Activated CD4-positive, alpha-beta memory T cell treated with anti-CD3 and anti-CD28 coated beads, Interleukin-2, amount 10 ng/mL, durations not matched to agents 7 days and 5 days (primary cell): Measurements from ENCODE around the gene HEBP2. TPM values are rescaled to one million over a fixed set of nuclear protein-coding genes. Genes with fewer than 3 reads are reported as not detected.

ENCODE experiments used
- CTCF ChIA-PET: fragments of 350-600 bp; sonication (Branson Sonifier 250); formaldehyde crosslinking; loops from one replicate; lab custom pipeline; 2021; ENCODE audit warnings: antibody characterized with exemption, inconsistent platforms; lab: Charles Lee
- POLR2A ChIA-PET: fragments of 350-600 bp; sonication (Branson Sonifier 250); formaldehyde crosslinking; loops from one replicate; lab custom pipeline; 2021; ENCODE audit warnings: antibody characterized with exemption; lab: Charles Lee
- DNase-seq: peaks from one replicate; pipeline ENCODE4 v3.0.0-alpha.2; 2020
- H3K27ac Mint-ChIP-seq: one replicate; pipeline ENCODE4 v1.8.0; 2021; ENCODE audit warnings: mild to moderate bottlenecking, mixed read lengths
- H3K27me3 Mint-ChIP-seq: one replicate; pipeline ENCODE4 v1.8.0; 2021; ENCODE audit warnings: mixed read lengths
- H3K36me3 Mint-ChIP-seq: one replicate; pipeline ENCODE4 v1.8.0; 2021; ENCODE audit warnings: low read depth, mixed read lengths
- H3K4me1 Mint-ChIP-seq: one replicate; pipeline ENCODE4 v1.8.0; 2021; ENCODE audit warnings: mixed read lengths
- H3K4me3 Mint-ChIP-seq: one replicate; pipeline ENCODE4 v1.8.0; 2021; ENCODE audit warnings: mild to moderate bottlenecking, mixed read lengths
- H3K9me3 Mint-ChIP-seq: one replicate; pipeline ENCODE4 v1.8.0; 2021; ENCODE audit warnings: mixed read lengths
- total RNA-seq, 2 experiments: library from RNA; stranded (reverse); gene quantifications; one replicate each; pipeline ENCODE4 v1.2.3, GENCODE V29; 2021

Gene HEBP2
- total RNA-seq, 2 experiments from 2014 or later, result 69.5 to 70.3 TPM

GRCh38 chr6:138382498-138383265, 21.3 kb upstream of the HEBP2 start:
- peaks cover 6% of the 10 kb centered on the region for H3K27me3 Mint-ChIP-seq
- no peaks in the 10 kb centered on the region for H3K36me3 Mint-ChIP-seq
- H3K9me3 Mint-ChIP-seq, result no peaks in the 10 kb centered on the region
- CTCF ChIA-PET, result interaction anchor here (0.7 kb wide), 1 partner anchor 223 kb away, joined by 3 read pairs; no protein-coding TSS in a partner anchor
- POLR2A ChIA-PET, result interaction anchor here (1.6 kb wide), 1 partner anchor 22 kb away, joined by 3 read pairs; the partner anchor contains the start of gene HEBP2
- no peak overlapping the region for H3K4me3 Mint-ChIP-seq
- no peaks in the 10 kb centered on the region for H3K4me1 Mint-ChIP-seq
- DNase-seq, result no peak
- no peak overlapping the region for H3K27ac Mint-ChIP-seq

DNA sequence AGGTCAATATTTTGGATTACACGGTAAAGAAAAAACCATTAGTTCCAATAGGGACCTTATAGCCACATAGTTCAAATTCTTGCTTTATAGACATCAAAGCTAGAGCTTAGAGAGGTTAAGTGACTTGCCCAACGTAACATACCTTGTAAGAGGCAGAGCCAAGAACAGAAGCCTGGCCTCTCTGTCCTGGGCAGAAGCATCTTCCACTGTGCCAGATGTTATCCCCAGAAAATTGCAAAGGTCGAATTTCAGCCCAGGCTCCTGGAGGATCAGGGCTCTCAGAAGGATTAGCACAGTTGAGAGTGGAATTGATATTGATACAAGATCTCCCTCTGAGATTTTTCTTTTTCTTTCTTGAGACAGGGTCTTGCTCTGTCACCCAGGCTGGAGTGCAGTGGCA, 20.2 kb upstream of the HEBP2 start:
- no peak for DNase-seq
- no peak overlapping the region for H3K27ac Mint-ChIP-seq

GRCh38 chr6:138386897-138387296, 17.1 kb upstream of the HEBP2 start:
- no peak for DNase-seq
- no peak overlapping the region for H3K27ac Mint-ChIP-seq
- H3K27me3 Mint-ChIP-seq, result peaks cover 22% of the 10 kb centered on the region
- H3K9me3 Mint-ChIP-seq, result no peaks in the 10 kb centered on the region
- H3K4me3 Mint-ChIP-seq, result no peak overlapping the region
- CTCF ChIA-PET, result no interaction called here
- no peaks in the 10 kb centered on the region for H3K4me1 Mint-ChIP-seq
- no peaks in the 10 kb centered on the region for H3K36me3 Mint-ChIP-seq
- POLR2A ChIA-PET, result no interaction called here

More for the DNA sequence above, 20.2 kb upstream of the HEBP2 start:
- no peaks in the 10 kb centered on the region for H3K9me3 Mint-ChIP-seq
- H3K4me1 Mint-ChIP-seq, result no peaks in the 10 kb centered on the region
- ChIA-PET POLR2A (interaction anchor here (1.6 kb wide), 1 partner anchor 20 kb away, joined by 3 read pairs; the partner anchor contains the start of gene HEBP2), CTCF (interaction anchor here (0.6 kb wide), 1 partner anchor 1247 kb away, joined by 3 read pairs; no protein-coding TSS in a partner anchor)
- H3K27me3 Mint-ChIP-seq, result peaks cover 7% of the 10 kb centered on the region
- no peaks in the 10 kb centered on the region for H3K36me3 Mint-ChIP-seq
- H3K4me3 Mint-ChIP-seq, result no peak overlapping the region

GRCh38 chr6:138387577-138388368, 16.2 kb upstream of the HEBP2 start:
- no peak for DNase-seq
- no peaks in the 10 kb centered on the region for H3K36me3 Mint-ChIP-seq
- CTCF ChIA-PET, result no interaction called here
- no peak overlapping the region for H3K4me3 Mint-ChIP-seq
- POLR2A ChIA-PET, result no interaction called here
- H3K4me1 Mint-ChIP-seq, result no peaks in the 10 kb centered on the region
- H3K9me3 Mint-ChIP-seq, result no peaks in the 10 kb centered on the region
- H3K27ac Mint-ChIP-seq, result no peak overlapping the region
- peaks cover 22% of the 10 kb centered on the region for H3K27me3 Mint-ChIP-seq

- Mint-ChIP-seq H3K36me3 (no peaks in the 10 kb centered on the region), H3K27ac (no peak overlapping the region), H3K27me3 (peaks cover 22% of the 10 kb centered on the region), H3K4me3 (no peak overlapping the region), H3K4me1 (peaks cover 5% of the 10 kb centered on the region), H3K9me3 (no peaks in the 10 kb centered on the region)
- POLR2A ChIA-PET, result no interaction called here
- no peak for DNase-seq
- CTCF ChIA-PET, result interaction anchor here (0.6 kb wide), 1 partner anchor 40 kb away, joined by 3 read pairs; no protein-coding TSS in a partner anchor
These were observed 14.5 kb upstream of the HEBP2 start for GRCh38 chr6:138389551-138389950.

GRCh38 chr6:138393871-138394783, 9.9 kb upstream of the HEBP2 start:
- ChIA-PET CTCF (interaction anchor here (1.3 kb wide), 1 partner anchor 10 kb away, joined by 4 read pairs; the partner anchor contains the start of gene HEBP2), POLR2A (interaction anchor here (2.1 kb wide), 1 partner anchor 10 kb away, joined by 6 read pairs; the partner anchor contains the start of gene HEBP2)
- Mint-ChIP-seq H3K9me3 (no peaks in the 10 kb centered on the region), H3K27ac (no peak overlapping the region), H3K4me3 (no peak overlapping the region), H3K36me3 (no peaks in the 10 kb centered on the region), H3K27me3 (peaks cover 11% of the 10 kb centered on the region), H3K4me1 (peaks cover 5% of the 10 kb centered on the region)
- DNase-seq, result no peak

- H3K36me3 Mint-ChIP-seq, result no peaks in the 10 kb centered on the region
- CTCF ChIA-PET, result no interaction called here
- H3K27me3 Mint-ChIP-seq, result no peaks in the 10 kb centered on the region
- H3K4me3 Mint-ChIP-seq, result no peak overlapping the region
- H3K27ac Mint-ChIP-seq, result no peak overlapping the region
- DNase-seq, result no peak
- peaks cover 5% of the 10 kb centered on the region for H3K4me1 Mint-ChIP-seq
- POLR2A ChIA-PET, result no interaction called here
- H3K9me3 Mint-ChIP-seq, result no peaks in the 10 kb centered on the region
These were observed 7.3 kb upstream of the HEBP2 start for GRCh38 chr6:138396709-138397108.

DNA sequence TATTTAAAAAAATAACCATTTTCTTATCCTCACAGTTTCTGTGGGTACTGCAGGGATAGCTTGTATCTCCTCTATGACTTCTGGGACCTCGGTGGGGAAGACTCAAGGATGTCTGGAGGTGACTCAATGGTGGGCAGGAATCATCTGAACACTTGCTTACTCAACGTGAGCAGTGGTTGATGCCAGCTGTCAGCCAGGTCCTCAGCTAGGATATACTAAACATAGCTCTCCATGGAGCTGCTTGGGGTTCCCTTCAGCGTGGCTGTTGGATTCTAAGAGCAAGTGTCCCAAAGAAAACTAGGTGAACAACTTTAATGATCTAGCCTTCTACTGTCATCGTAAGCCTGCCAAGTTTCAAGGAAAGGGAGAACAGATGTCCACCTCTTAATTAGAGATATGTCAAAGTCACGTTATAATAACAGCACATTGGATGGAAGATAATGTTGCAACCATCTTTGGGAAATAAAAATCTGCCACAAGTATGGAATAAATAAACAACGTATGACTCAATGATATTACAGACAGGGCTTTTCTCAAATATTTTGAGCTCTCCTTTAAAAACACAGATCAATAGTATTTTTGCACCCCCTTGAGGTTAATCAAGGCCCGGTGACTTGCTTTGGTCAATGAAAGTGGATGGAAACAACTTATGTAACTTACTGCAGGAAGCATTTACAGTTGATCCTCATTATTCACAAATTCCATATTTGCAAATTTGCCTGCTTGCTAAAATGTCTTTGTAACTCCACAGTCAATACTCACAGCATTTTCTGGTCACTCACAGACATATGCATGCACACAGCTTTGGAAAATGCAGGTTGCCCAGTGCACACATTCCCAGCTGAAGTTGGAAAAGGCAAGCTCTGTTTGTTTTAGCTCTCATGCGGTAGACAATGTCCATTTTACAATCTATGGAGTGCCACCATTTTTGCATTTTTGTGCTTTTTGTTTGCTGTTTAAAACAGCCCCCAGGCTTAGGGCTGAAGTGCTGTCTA, 6.6 kb upstream of the HEBP2 start:
- ChIA-PET POLR2A (no interaction called here), CTCF (no interaction called here)
- Mint-ChIP-seq H3K27me3 (no peaks in the 10 kb centered on the region), H3K36me3 (no peaks in the 10 kb centered on the region), H3K9me3 (no peaks in the 10 kb centered on the region), H3K4me1 (peaks cover 5% of the 10 kb centered on the region), H3K4me3 (no peak overlapping the region), H3K27ac (no peak overlapping the region)
- no peak for DNase-seq

DNA sequence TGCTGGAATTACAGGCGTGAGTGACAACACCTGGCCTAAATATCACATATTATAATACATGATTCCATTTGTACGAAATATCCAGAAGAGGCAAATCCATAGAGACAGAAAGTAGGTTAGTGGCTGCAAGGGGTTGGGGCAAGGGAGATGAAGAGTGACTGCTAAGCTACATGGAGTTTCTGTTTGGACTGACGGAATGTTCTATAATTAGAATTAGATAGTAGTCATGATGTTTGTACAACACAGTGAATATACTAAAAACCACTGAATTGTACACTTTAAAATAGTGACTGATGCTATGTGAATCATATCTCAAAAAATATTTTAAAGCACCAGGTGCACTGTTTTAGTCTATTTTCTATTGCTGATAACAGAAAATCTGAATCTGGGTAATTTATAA, 3.7 kb upstream of the HEBP2 start:
- POLR2A ChIA-PET, result no interaction called here
- no peak overlapping the region for H3K27ac Mint-ChIP-seq
- no peak overlapping the region for H3K4me3 Mint-ChIP-seq
- no peak for DNase-seq
- no peaks in the 10 kb centered on the region for H3K27me3 Mint-ChIP-seq
- CTCF ChIA-PET, result no interaction called here
- peaks cover 13% of the 10 kb centered on the region for H3K4me1 Mint-ChIP-seq
- no peaks in the 10 kb centered on the region for H3K9me3 Mint-ChIP-seq
- peaks cover 5% of the 10 kb centered on the region for H3K36me3 Mint-ChIP-seq

GRCh38 chr6:138401960-138402837, 1.8 kb upstream of the HEBP2 start:
- H3K4me1 Mint-ChIP-seq, result peaks cover 26% of the 10 kb centered on the region
- no peaks in the 10 kb centered on the region for H3K27me3 Mint-ChIP-seq
- peak overlapping the region; percentile 1 for H3K4me3 Mint-ChIP-seq
- no peaks in the 10 kb centered on the region for H3K9me3 Mint-ChIP-seq
- H3K27ac Mint-ChIP-seq, result no peak overlapping the region
- ChIA-PET POLR2A (no interaction called here), CTCF (interaction anchor here (1.2 kb wide), 1 partner anchor 286 kb away, joined by 6 read pairs; no protein-coding TSS in a partner anchor)
- H3K36me3 Mint-ChIP-seq, result peaks cover 22% of the 10 kb centered on the region
- DNase-seq, result no peak

DNA sequence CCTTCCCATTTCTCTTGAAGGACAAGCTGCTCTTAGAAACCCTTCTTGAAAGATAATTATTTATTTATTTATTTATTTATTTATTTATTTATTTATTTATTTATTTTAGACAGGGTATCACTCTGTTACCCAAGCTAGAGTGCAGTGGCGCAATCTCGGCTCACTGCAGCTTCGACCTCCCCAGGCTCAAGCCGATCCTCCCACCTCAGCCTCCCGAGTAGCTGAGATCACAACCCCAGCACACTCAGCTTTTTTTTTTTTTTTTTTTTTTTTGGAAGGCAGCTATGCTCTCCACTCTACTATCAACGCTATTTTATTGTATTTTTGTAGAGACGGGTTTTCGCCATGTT, 1.2 kb upstream of the HEBP2 start:
- CTCF ChIA-PET, result interaction anchor here (0.9 to 1.2 kb wide), 2 partner anchors 22 to 287 kb away, joined by 3 to 6 read pairs; no protein-coding TSS in a partner anchor
- H3K27me3 Mint-ChIP-seq, result no peaks in the 10 kb centered on the region
- H3K9me3 Mint-ChIP-seq, result no peaks in the 10 kb centered on the region
- H3K36me3 Mint-ChIP-seq, result peaks cover 27% of the 10 kb centered on the region
- no peak overlapping the region for H3K27ac Mint-ChIP-seq
- POLR2A ChIA-PET, result no interaction called here
- H3K4me1 Mint-ChIP-seq, result peaks cover 26% of the 10 kb centered on the region
- DNase-seq, result no peak
- peak overlapping the region; percentile 74 for H3K4me3 Mint-ChIP-seq
